ENCODE data around the gene SLC39A10.

- TF ChIP-seq CTCF (IDR thresholded peaks at IDR 0.05): no peak
- no peak for TF ChIP-seq POLR2A (IDR thresholded peaks at IDR 0.05)
- no peak for TF ChIP-seq EP300 (IDR thresholded peaks at IDR 0.05)
These were observed 73.9 kb downstream of the SLC39A10 start for GRCh38 chr2:195730912-195731311.
